ENCODE results near the gene VIPAS39.

- TF ChIP-seq RARB (CRISPR knock-in tag; IDR thresholded peaks at IDR 0.05) = no peak
- no peak for TF ChIP-seq CREB5 (CRISPR knock-in tag; IDR thresholded peaks at IDR 0.05; ENCODE audit: low read depth)
- TF ChIP-seq PATZ1 (CRISPR knock-in tag; IDR thresholded peaks at IDR 0.05; ENCODE audit: borderline replicate concordance) = no peak
- no peak for TF ChIP-seq ZFP30 (CRISPR knock-in tag; IDR thresholded peaks at IDR 0.05)
- no peak for TF ChIP-seq OSR1 (CRISPR knock-in tag; IDR thresholded peaks at IDR 0.05)
Measured at GRCh38 chr14:77416836-77417235, 40.6 kb downstream of the VIPAS39 start.

All from SK-N-SH treated with all-trans-retinoic acid at 6 μM for 48 hours (cell line).